Measurements from ENCODE around the gene KRTAP4-7.

- TF ChIP-seq CTCF (IDR thresholded peaks at IDR 0.05; ENCODE audit: poor library complexity): no peak
- TF ChIP-seq EZH2phosphoT487 (IDR thresholded peaks at IDR 0.05; ENCODE audit: low read depth, severe bottlenecking, unreplicated experiment): no peak
- TF ChIP-seq EZH2 (IDR thresholded peaks at IDR 0.05; ENCODE audit: borderline replicate concordance): no peak
Measured at GRCh38 chr17:41098042-41098441, 14.1 kb downstream of the KRTAP4-7 start, which contains the start of gene KRTAP4-8.
